NCI-H2196 (cell line): Measurements from ENCODE around the gene MAP7D1.
"Not testable (repeated sequence)": the region's sequence is repeated elsewhere in the genome, so short reads cannot be mapped to it uniquely, and the experiment has no call there.

Source experiments
- DNase-seq: peaks from one replicate; lab custom pipeline; 2025; ENCODE audit not compliant: unreplicated experiment; lab: John Stamatoyannopoulos, UW

MAP7D1 gene

GRCh38 chr1:36166938-36167905 is 11.3 kb downstream of the MAP7D1 start:
- DNase-seq = no peak

- DNase-seq = no peak
Measured at GRCh38 chr1:36168514-36168913, 12.6 kb downstream of the MAP7D1 start.

- no peak for DNase-seq
Measured at GRCh38 chr1:36170643-36171412, 14.9 kb downstream of the MAP7D1 start.

- no peak for DNase-seq
Measured at GRCh38 chr1:36172017-36172747, 16.2 kb downstream of the MAP7D1 start.

GRCh38 chr1:36172983-36173382 is 17.0 kb downstream of the MAP7D1 start:
- no peak for DNase-seq

GRCh38 chr1:36174713-36175112 is 18.8 kb downstream of the MAP7D1 start:
- DNase-seq = no peak

- peak; percentile 33 for DNase-seq
Measured at GRCh38 chr1:36175137-36176095, 19.5 kb downstream of the MAP7D1 start.

GRCh38 chr1:36176106-36176949 is 20.4 kb downstream of the MAP7D1 start:
- no peak for DNase-seq

- DNase-seq = no peak
Measured at GRCh38 chr1:36177589-36178431, 21.9 kb downstream of the MAP7D1 start.

- no peak for DNase-seq
Measured at GRCh38 chr1:36178471-36179219, 22.7 kb downstream of the MAP7D1 start.

- DNase-seq = no peak
Measured at GRCh38 chr1:36179220-36179600, 23.2 kb downstream of the MAP7D1 start.

- DNase-seq = no peak
Measured at GRCh38 chr1:36182734-36183133, 26.8 kb downstream of the MAP7D1 start.

GRCh38 chr1:36183309-36183856 is 27.4 kb downstream of the MAP7D1 start:
- peak; percentile 39 for DNase-seq

- peak; percentile 91 for DNase-seq
Measured at GRCh38 chr1:36187800-36188593, 32.0 kb downstream of the MAP7D1 start.

GRCh38 chr1:36196805-36197204 is 40.8 kb downstream of the MAP7D1 start:
- DNase-seq = not testable (repeated sequence)

- DNase-seq = no peak
Measured at GRCh38 chr1:36198641-36199040, 42.7 kb downstream of the MAP7D1 start.
